GM23338 (cell line): Measurements from ENCODE around the gene OR4F15. TPM values are rescaled to one million over a fixed set of nuclear protein-coding genes. Genes with fewer than 3 reads are reported as not detected.

Experiments
- ATAC-seq: fragments of 200-7000 bp; cut with Tn5 transposase; 3 replicates; pipeline ENCODE4 v1.9.1; 2020
- DNase-seq: peaks from one replicate; pipeline ENCODE4 v3.0.0-alpha.2; 2015; ENCODE audit warnings: low spot score
- H2AFZ ChIP-seq: fragments of 200-600 bp; sonication (generic); 2 replicates; pipeline ENCODE4 v1.8.0; 2016; ENCODE audit warnings: antibody characterized with exemption, mild to moderate bottlenecking, moderate library complexity
- H3F3A ChIP-seq: fragments of 200-600 bp; sonication (generic); replicated peaks from 2 replicates; pipeline ENCODE4 v1.8.0; 2017; ENCODE audit warnings: antibody characterized with exemption, mixed run types, low read depth
- H3K27ac ChIP-seq: fragments of 200-600 bp; sonication (generic); 2 replicates; pipeline ENCODE4 v1.6.1; 2016; ENCODE audit warnings: low read depth
- H3K27me3 ChIP-seq: fragments of 200-600 bp; sonication (generic); 2 replicates; pipeline ENCODE4 v1.8.0; 2016; ENCODE audit warnings: mild to moderate bottlenecking, mixed run types, moderate library complexity; ENCODE audit not compliant: insufficient read depth
- H3K36me3 ChIP-seq: fragments of 200-600 bp; sonication (generic); 2 replicates; pipeline ENCODE4 v1.8.0; 2016; ENCODE audit warnings: mild to moderate bottlenecking; ENCODE audit not compliant: insufficient read depth
- H3K4me1 ChIP-seq: fragments of 200-600 bp; sonication (generic); 2 replicates; pipeline ENCODE4 v1.8.0; 2016; ENCODE audit warnings: mild to moderate bottlenecking, moderate library complexity; ENCODE audit not compliant: insufficient read depth
- H3K4me2 ChIP-seq: fragments of 200-600 bp; sonication (generic); 2 replicates; pipeline ENCODE4 v1.7.1; 2017; ENCODE audit warnings: mixed run types
- H3K4me3 ChIP-seq: fragments of 200-600 bp; sonication (generic); 2 replicates; pipeline ENCODE4 v1.6.1; 2016; ENCODE audit warnings: mixed run types
- H3K79me2 ChIP-seq: fragments of 200-600 bp; sonication (generic); replicated peaks from 2 replicates; pipeline ENCODE4 v1.8.0; 2017; ENCODE audit warnings: mild to moderate bottlenecking; ENCODE audit not compliant: insufficient read depth
- H3K9me2 ChIP-seq: fragments of 200-600 bp; sonication (generic); 2 replicates; pipeline ENCODE4 v1.8.0; 2017; ENCODE audit not compliant: insufficient read depth
- H4K20me1 ChIP-seq: fragments of 200-600 bp; sonication (generic); replicated peaks from 2 replicates; pipeline ENCODE4 v1.8.0; 2017; ENCODE audit warnings: mild to moderate bottlenecking; ENCODE audit not compliant: insufficient read depth
- H3K27ac Mint-ChIP-seq: 2 replicates; pipeline ENCODE4 v1.8.0; 2020; ENCODE audit warnings: inconsistent platforms, mild to moderate bottlenecking, moderate library complexity, mixed read lengths
- H3K27me3 Mint-ChIP-seq: 3 replicates; pipeline ENCODE4 v1.8.0; 2022; ENCODE audit warnings: low read depth, mild to moderate bottlenecking, moderate library complexity, mixed read lengths, inconsistent platforms; ENCODE audit not compliant: insufficient read depth, poor library complexity
- H3K36me3 Mint-ChIP-seq: 3 replicates; pipeline ENCODE4 v1.8.0; 2021; ENCODE audit warnings: low read depth, mild to moderate bottlenecking, inconsistent platforms, moderate library complexity, mixed read lengths
- H3K4me1 Mint-ChIP-seq: 3 replicates; pipeline ENCODE4 v1.8.0; 2020; ENCODE audit warnings: mild to moderate bottlenecking, inconsistent platforms, mixed read lengths
- H3K4me3 Mint-ChIP-seq: 3 replicates; pipeline ENCODE4 v1.8.0; 2021; ENCODE audit warnings: moderate library complexity, mild to moderate bottlenecking, inconsistent platforms, mixed read lengths
- H3K9me3 Mint-ChIP-seq: 3 replicates; pipeline ENCODE4 v1.8.0; 2020; ENCODE audit warnings: moderate library complexity, mild to moderate bottlenecking, inconsistent platforms, mixed read lengths
- CREB1 ChIP-seq: fragments of 250-450 bp; sonication (Bioruptor Pico); IDR thresholded peaks from 2 replicates; pipeline ENCODE4 v1.5.0; 2020; ENCODE audit warnings: low read depth, mild to moderate bottlenecking, moderate library complexity
- EZH2 ChIP-seq: fragments of 200-600 bp; sonication (generic); IDR thresholded peaks from one replicate; pipeline ENCODE4 v1.8.0; 2017; ENCODE audit warnings: antibody characterized with exemption, mild to moderate bottlenecking, low read depth; ENCODE audit not compliant: unreplicated experiment
- EZH2phosphoT487 ChIP-seq: fragments of 200-600 bp; sonication (generic); IDR thresholded peaks from one replicate; pipeline ENCODE4 v1.8.1; 2018; ENCODE audit warnings: antibody characterized with exemption; ENCODE audit not compliant: unreplicated experiment
- JUNB ChIP-seq: IDR thresholded peaks from one replicate; pipeline ENCODE4 v1.6.1; 2016; ENCODE audit warnings: antibody characterized with exemption; ENCODE audit not compliant: unreplicated experiment
- NANOG ChIP-seq: IDR thresholded peaks from 2 replicates; pipeline ENCODE4 v1.6.1; 2016; ENCODE audit warnings: antibody characterized with exemption, borderline replicate concordance
- POLR2AphosphoS5 ChIP-seq: IDR thresholded peaks from 2 replicates; pipeline ENCODE4 v1.6.1; 2016; ENCODE audit warnings: antibody characterized with exemption, low read depth
- REST ChIP-seq: IDR thresholded peaks from one replicate; pipeline ENCODE4 v1.6.1; 2018; ENCODE audit warnings: antibody characterized with exemption; ENCODE audit not compliant: unreplicated experiment
- STAT1 ChIP-seq: IDR thresholded peaks from one replicate; pipeline ENCODE4 v1.6.1; 2016; ENCODE audit warnings: antibody characterized with exemption; ENCODE audit not compliant: unreplicated experiment
- ZNF114 ChIP-seq: fragments of 250-450 bp; sonication (Bioruptor Pico); IDR thresholded peaks from 2 replicates; pipeline ENCODE4 v1.5.0; 2020; ENCODE audit warnings: mild to moderate bottlenecking, moderate library complexity
- ZNF331 ChIP-seq: fragments of 250-450 bp; sonication (Bioruptor Pico); IDR thresholded peaks from 2 replicates; pipeline ENCODE4 v1.5.0; 2020; ENCODE audit warnings: low read depth, mild to moderate bottlenecking, moderate library complexity
- polyA plus RNA-seq: library from polyadenylated mRNA; unstranded; fragments of >200 nt; fragmentation: Nextera tagmentation; extraction: Ambion mirVana; gene quantifications from 2 replicates; pipeline ENCODE4 v1.2.1, GENCODE V29; 2016
- total RNA-seq: library from RNA; depleted of rRNA; stranded (reverse); fragments of >200 nt; shearing (Covaris generic); gene quantifications from 2 replicates; pipeline ENCODE4 v1.2.3, GENCODE V29; 2014
- TF ChIP-seq, protein P1 (sequence below): IDR thresholded peaks from 2 replicates; pipeline ENCODE4 v1.6.1; 2016; ENCODE audit warnings: antibody characterized with exemption
- TF ChIP-seq, protein P2 (sequence below), 2 experiments: fragments of 200-600 bp in 1 of 2; sonication (generic) in 1 of 2; conservative IDR thresholded peaks; 2 replicates each; pipeline versions ENCODE4 v1.5.1 to v1.6.1; 2016 to 2017; ENCODE audit warnings: antibody characterized with exemption in 2 of 2, low read depth in 2 of 2, mild to moderate bottlenecking in 2 of 2, moderate library complexity in 1 of 2

The OR4F15 gene
- total and polyA plus RNA-seq, 2 experiments from 2014 or later = not detected

DNA sequence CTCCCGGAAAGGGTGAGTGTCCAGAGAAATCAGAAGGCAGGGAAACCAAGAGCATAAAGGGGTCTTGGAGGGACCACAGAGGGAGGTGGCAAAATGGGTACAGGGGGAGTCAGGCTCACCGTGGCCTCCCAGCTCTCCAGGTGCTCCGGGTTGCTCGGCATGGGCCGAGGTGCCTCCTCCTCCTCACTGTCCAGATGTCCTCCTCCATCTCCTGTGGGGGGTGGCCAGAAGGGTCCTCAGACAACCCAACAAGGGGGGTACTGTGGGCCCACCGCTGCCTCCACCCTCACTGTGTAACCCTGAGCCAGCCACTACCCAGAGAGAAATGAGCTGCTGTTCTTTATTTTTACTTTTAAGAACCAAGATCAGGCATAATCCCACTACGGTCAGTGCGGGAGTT lies 39.1 kb upstream of the OR4F15 start:
- H3K9me3 Mint-ChIP-seq = no peaks in the 10 kb centered on the region

More for the DNA sequence above, 39.1 kb upstream of the OR4F15 start:
- Histone ChIP-seq H3K4me3 (no peak overlapping the region), H3F3A (no peaks in the 10 kb centered on the region), H3K27me3 (no peaks in the 10 kb centered on the region), H3K27ac (no peak overlapping the region), H3K79me2 (no peaks in the 10 kb centered on the region), H3K4me1 (no peaks in the 10 kb centered on the region), H3K4me2 (no peak overlapping the region), H3K36me3 (no peaks in the 10 kb centered on the region), H4K20me1 (no peaks in the 10 kb centered on the region), H3K9me2 (no peaks in the 10 kb centered on the region), H2AFZ (no peak overlapping the region)
- H3K4me1 Mint-ChIP-seq = no peaks in the 10 kb centered on the region; the same call in 1 of the 3 replicates
- H3K36me3 Mint-ChIP-seq = no peaks in the 10 kb centered on the region
- H3K27me3 Mint-ChIP-seq = peaks cover 5% of the 10 kb centered on the region
- H3K27ac Mint-ChIP-seq = no peak overlapping the region
- no peak overlapping the region for H3K4me3 Mint-ChIP-seq
- DNase-seq (no peak), ATAC-seq (no peak)
- TF ChIP-seq EZH2 (no peak), JUNB (no peak), EZH2phosphoT487 (no peak), STAT1 (no peak), ZNF331 (CRISPR knock-in tag) (no peak), ZNF114 (no peak), REST (no peak), NANOG (no peak), POLR2AphosphoS5 (no peak), CREB1 (CRISPR knock-in tag) (no peak)
- TF ChIP-seq, protein P1, sequence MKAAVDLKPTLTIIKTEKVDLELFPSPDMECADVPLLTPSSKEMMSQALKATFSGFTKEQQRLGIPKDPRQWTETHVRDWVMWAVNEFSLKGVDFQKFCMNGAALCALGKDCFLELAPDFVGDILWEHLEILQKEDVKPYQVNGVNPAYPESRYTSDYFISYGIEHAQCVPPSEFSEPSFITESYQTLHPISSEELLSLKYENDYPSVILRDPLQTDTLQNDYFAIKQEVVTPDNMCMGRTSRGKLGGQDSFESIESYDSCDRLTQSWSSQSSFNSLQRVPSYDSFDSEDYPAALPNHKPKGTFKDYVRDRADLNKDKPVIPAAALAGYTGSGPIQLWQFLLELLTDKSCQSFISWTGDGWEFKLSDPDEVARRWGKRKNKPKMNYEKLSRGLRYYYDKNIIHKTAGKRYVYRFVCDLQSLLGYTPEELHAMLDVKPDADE = no peak
- TF ChIP-seq, protein P2, sequence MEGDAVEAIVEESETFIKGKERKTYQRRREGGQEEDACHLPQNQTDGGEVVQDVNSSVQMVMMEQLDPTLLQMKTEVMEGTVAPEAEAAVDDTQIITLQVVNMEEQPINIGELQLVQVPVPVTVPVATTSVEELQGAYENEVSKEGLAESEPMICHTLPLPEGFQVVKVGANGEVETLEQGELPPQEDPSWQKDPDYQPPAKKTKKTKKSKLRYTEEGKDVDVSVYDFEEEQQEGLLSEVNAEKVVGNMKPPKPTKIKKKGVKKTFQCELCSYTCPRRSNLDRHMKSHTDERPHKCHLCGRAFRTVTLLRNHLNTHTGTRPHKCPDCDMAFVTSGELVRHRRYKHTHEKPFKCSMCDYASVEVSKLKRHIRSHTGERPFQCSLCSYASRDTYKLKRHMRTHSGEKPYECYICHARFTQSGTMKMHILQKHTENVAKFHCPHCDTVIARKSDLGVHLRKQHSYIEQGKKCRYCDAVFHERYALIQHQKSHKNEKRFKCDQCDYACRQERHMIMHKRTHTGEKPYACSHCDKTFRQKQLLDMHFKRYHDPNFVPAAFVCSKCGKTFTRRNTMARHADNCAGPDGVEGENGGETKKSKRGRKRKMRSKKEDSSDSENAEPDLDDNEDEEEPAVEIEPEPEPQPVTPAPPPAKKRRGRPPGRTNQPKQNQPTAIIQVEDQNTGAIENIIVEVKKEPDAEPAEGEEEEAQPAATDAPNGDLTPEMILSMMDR (conservative IDR thresholded peaks at IDR 0.05; ENCODE audit: low read depth in 2 of 2) = no peak
